ENCODE measurements around the gene SYNE4. TPM values are rescaled to one million over a fixed set of nuclear protein-coding genes. Genes with fewer than 3 reads are reported as not detected.
"Not testable (repeated sequence)": the region's sequence is repeated elsewhere in the genome, so short reads cannot be mapped to it uniquely, and the experiment has no call there.

SYNE4 gene
- 0.10 and 0.20 TPM in 2 replicates for total RNA-seq (2014; rRNA removed; shearing (Covaris generic))

- no peak for DNase-seq
- Histone ChIP-seq H3K9me3 (replicated peaks) (no peaks in the 10 kb centered on the region), H3K4me3 (no peak within 1 kb of the TSS), H3K4me1 (no peaks in the 10 kb centered on the region), H3K36me3 (no peaks in the 10 kb centered on the region), H3K27ac (no peak within 1 kb of the TSS), H3K27me3 (no peaks in the 10 kb centered on the region)
These were observed at the start of gene SYNE4 for GRCh38 chr19:36008336-36008978. TSS of gene SYNE4 (minus strand) at chr19:36008813. CDS start at chr19:36008681, 132 bp downstream.

GRCh38 chr19:36054733-36055686 lies 46.4 kb upstream of the SYNE4 start, which contains the start of gene WDR62:
TSS of gene WDR62 (plus strand) at chr19:36054897. CDS start at chr19:36054972, 75 bp downstream.
- H3K4me3 ChIP-seq = peak within 1 kb of the TSS; percentile 85
- H3K4me1 ChIP-seq = no peaks in the 10 kb centered on the region; the same call in 1 of the 2 replicates
- DNase-seq = peak; percentile 96 to 97

GRCh38 chr19:36054119-36054732 lies 45.6 kb upstream of the SYNE4 start, which contains the start of gene THAP8:
TSS of gene THAP8 (minus strand) at chr19:36054285. CDS start at chr19:36054217, 68 bp downstream.
- Histone ChIP-seq H3K27me3 (no peaks in the 10 kb centered on the region), H3K4me1 (no peaks in the 10 kb centered on the region; the same call in 1 of the 2 replicates), H3K36me3 (peaks cover 16% of the 10 kb centered on the region), H3K9me3 (replicated peaks) (no peaks in the 10 kb centered on the region), H3K4me3 (peak within 1 kb of the TSS; percentile 85), H3K27ac (peak within 1 kb of the TSS; percentile 85)
- peak; percentile 100 for DNase-seq

More at GRCh38 chr19:36054733-36055686, 46.4 kb upstream of the SYNE4 start, which contains the start of gene WDR62:
- H3K36me3 ChIP-seq = peaks cover 22% of the 10 kb centered on the region
- peak within 1 kb of the TSS; percentile 85 for H3K27ac ChIP-seq
- no peaks in the 10 kb centered on the region for H3K9me3 ChIP-seq (replicated peaks)
- H3K27me3 ChIP-seq = no peaks in the 10 kb centered on the region

- no peaks in the 10 kb centered on the region for H3K9me3 ChIP-seq (replicated peaks)
- no peak overlapping the region for H3K4me3 ChIP-seq
- no peaks in the 10 kb centered on the region for H3K27me3 ChIP-seq
- H3K27ac ChIP-seq = no peak overlapping the region
- no peaks in the 10 kb centered on the region for H3K36me3 ChIP-seq
- DNase-seq = no peak
- no peaks in the 10 kb centered on the region; the same call in 1 of the 2 replicates for H3K4me1 ChIP-seq
These were observed 43.0 kb upstream of the SYNE4 start for GRCh38 chr19:36051637-36052036.

- Histone ChIP-seq H3K27me3 (no peaks in the 10 kb centered on the region), H3K4me3 (no peak overlapping the region), H3K4me1 (no peaks in the 10 kb centered on the region; the same call in 1 of the 2 replicates), H3K36me3 (no peaks in the 10 kb centered on the region), H3K9me3 (replicated peaks) (no peaks in the 10 kb centered on the region), H3K27ac (no peak overlapping the region)
- DNase-seq = no peak
These were observed 42.6 kb upstream of the SYNE4 start for GRCh38 chr19:36051236-36051635.

- H3K27me3 ChIP-seq = no peaks in the 10 kb centered on the region
- no peak overlapping the region for H3K27ac ChIP-seq
- no peak for DNase-seq
- H3K36me3 ChIP-seq = no peaks in the 10 kb centered on the region
- no peaks in the 10 kb centered on the region; the same call in 1 of the 2 replicates for H3K4me1 ChIP-seq
- H3K4me3 ChIP-seq = no peak overlapping the region
- no peaks in the 10 kb centered on the region for H3K9me3 ChIP-seq (replicated peaks)
These were observed 40.6 kb upstream of the SYNE4 start for GRCh38 chr19:36049080-36049698.

GRCh38 chr19:36047835-36048234 lies 39.2 kb upstream of the SYNE4 start:
- Histone ChIP-seq H3K4me1 (no peaks in the 10 kb centered on the region; the same call in 1 of the 2 replicates), H3K4me3 (no peak overlapping the region), H3K27me3 (no peaks in the 10 kb centered on the region), H3K36me3 (no peaks in the 10 kb centered on the region), H3K9me3 (replicated peaks) (no peaks in the 10 kb centered on the region), H3K27ac (no peak overlapping the region)
- no peak for DNase-seq

- H3K27me3 ChIP-seq = no peaks in the 10 kb centered on the region
- no peaks in the 10 kb centered on the region for H3K36me3 ChIP-seq
- no peak for DNase-seq
- no peaks in the 10 kb centered on the region for H3K9me3 ChIP-seq (replicated peaks)
- no peak overlapping the region for H3K27ac ChIP-seq
- no peak overlapping the region for H3K4me3 ChIP-seq
- no peaks in the 10 kb centered on the region for H3K4me1 ChIP-seq
These were observed 37.9 kb upstream of the SYNE4 start for GRCh38 chr19:36046443-36047050.

- no peak overlapping the region for H3K4me3 ChIP-seq
- no peaks in the 10 kb centered on the region for H3K36me3 ChIP-seq
- H3K27me3 ChIP-seq = no peaks in the 10 kb centered on the region
- H3K27ac ChIP-seq = no peak overlapping the region
- H3K4me1 ChIP-seq = no peaks in the 10 kb centered on the region
- DNase-seq = no peak
- H3K9me3 ChIP-seq (replicated peaks) = no peaks in the 10 kb centered on the region
These were observed 35.3 kb upstream of the SYNE4 start for GRCh38 chr19:36043952-36044351.

GRCh38 chr19:36041831-36042230 lies 33.2 kb upstream of the SYNE4 start:
- H3K27ac ChIP-seq = no peak overlapping the region

GRCh38 chr19:36041092-36041491 lies 32.5 kb upstream of the SYNE4 start:
- not testable (repeated sequence) for DNase-seq; H3K9me3 ChIP-seq (replicated peaks); H3K36me3 ChIP-seq; H3K4me1 ChIP-seq; H3K4me3 ChIP-seq; H3K27ac ChIP-seq; H3K27me3 ChIP-seq

More at GRCh38 chr19:36041831-36042230, 33.2 kb upstream of the SYNE4 start:
- no peaks in the 10 kb centered on the region for H3K9me3 ChIP-seq (replicated peaks)
- no peak for DNase-seq
- no peaks in the 10 kb centered on the region for H3K36me3 ChIP-seq
- H3K27me3 ChIP-seq = no peaks in the 10 kb centered on the region
- H3K4me3 ChIP-seq = no peak overlapping the region
- H3K4me1 ChIP-seq = no peaks in the 10 kb centered on the region

GRCh38 chr19:36040495-36040894 lies 31.9 kb upstream of the SYNE4 start:
- no peak overlapping the region for H3K27ac ChIP-seq
- no peaks in the 10 kb centered on the region for H3K36me3 ChIP-seq
- no peak overlapping the region for H3K4me3 ChIP-seq
- no peaks in the 10 kb centered on the region for H3K9me3 ChIP-seq (replicated peaks)
- no peak for DNase-seq
- H3K27me3 ChIP-seq = no peaks in the 10 kb centered on the region
- no peaks in the 10 kb centered on the region for H3K4me1 ChIP-seq

- Histone ChIP-seq H3K36me3 (0 out of 2 replicates have a peak, but pooled peaks cover 1% of the 10 kb centered on the region), H3K27ac (no peak within 1 kb of the TSS), H3K27me3 (no peaks in the 10 kb centered on the region), H3K4me1 (no peaks in the 10 kb centered on the region), H3K9me3 (replicated peaks) (no peaks in the 10 kb centered on the region), H3K4me3 (peak within 1 kb of the TSS; percentile 60)
- peak; percentile 73 to 76 for DNase-seq
These were observed 23.9 kb upstream of the SYNE4 start, which contains the start of gene CLIP3 for GRCh38 chr19:36032251-36033104. TSS of gene CLIP3 (minus strand) at chr19:36032873. CDS start at chr19:36032357, 516 bp downstream.

Data from SJCRH30 (cell line).